Skeletal muscle cell (primary cell): Measurements from ENCODE around the gene DENND6B.
"Not testable (repeated sequence)": the region's sequence is repeated elsewhere in the genome, so short reads cannot be mapped to it uniquely, and the experiment has no call there.

Experiments used
- DNase-seq: peaks from one replicate; pipeline ENCODE4 v3.0.0-alpha.2; 2010; ENCODE audit warnings: low read depth
- H3K4me3 ChIP-seq: 2 replicates; pipeline ENCODE4 v1.5.1; 2011; ENCODE audit warnings: low read depth, mild to moderate bottlenecking, control low read depth, low read length, moderate library complexity

The DENND6B gene

GRCh38 chr22:50326956-50327710 is at the start of gene DENND6B:
Gene DENND6B, minus strand, starts transcription at chr22:50327012. Its CDS starts 24 bp downstream, at chr22:50326988.
- peak within 1 kb of the TSS; percentile 64 for H3K4me3 ChIP-seq
- no peak for DNase-seq

- no peak for DNase-seq
- H3K4me3 ChIP-seq: no peak overlapping the region
Observed at GRCh38 chr22:50376085-50376651, 49.4 kb upstream of the DENND6B start.

GRCh38 chr22:50371101-50371648 is 44.4 kb upstream of the DENND6B start:
- DNase-seq: no peak
- no peak overlapping the region for H3K4me3 ChIP-seq

GRCh38 chr22:50367778-50368500 is 41.1 kb upstream of the DENND6B start:
- no peak for DNase-seq
- H3K4me3 ChIP-seq: no peak overlapping the region

- not testable (repeated sequence) for H3K4me3 ChIP-seq, DNase-seq
Observed at GRCh38 chr22:50363803-50364194, 37.0 kb upstream of the DENND6B start.

GRCh38 chr22:50363166-50363802 is 36.5 kb upstream of the DENND6B start:
- no peak overlapping the region for H3K4me3 ChIP-seq
- DNase-seq: no peak

GRCh38 chr22:50361688-50362087 is 34.9 kb upstream of the DENND6B start:
- H3K4me3 ChIP-seq: no peak overlapping the region
- DNase-seq: no peak

GRCh38 chr22:50361222-50361621 is 34.4 kb upstream of the DENND6B start:
- H3K4me3 ChIP-seq: no peak overlapping the region
- no peak for DNase-seq

- H3K4me3 ChIP-seq: no peak overlapping the region
- no peak for DNase-seq
Observed at GRCh38 chr22:50360578-50360977, 33.8 kb upstream of the DENND6B start.

- no peak for DNase-seq
- H3K4me3 ChIP-seq: no peak overlapping the region
Observed at GRCh38 chr22:50357756-50358155, 30.9 kb upstream of the DENND6B start.

GRCh38 chr22:50357222-50357621 is 30.4 kb upstream of the DENND6B start:
- no peak for DNase-seq

GRCh38 chr22:50356186-50356585 is 29.4 kb upstream of the DENND6B start:
- no peak overlapping the region for H3K4me3 ChIP-seq
- no peak for DNase-seq

More at GRCh38 chr22:50357222-50357621, 30.4 kb upstream of the DENND6B start:
- H3K4me3 ChIP-seq: no peak overlapping the region

- H3K4me3 ChIP-seq: no peak overlapping the region
- no peak for DNase-seq
Observed at GRCh38 chr22:50348058-50348457, 21.2 kb upstream of the DENND6B start.

- no peak for DNase-seq
- no peak overlapping the region for H3K4me3 ChIP-seq
Observed at GRCh38 chr22:50347157-50347556, 20.3 kb upstream of the DENND6B start.

- no peak overlapping the region for H3K4me3 ChIP-seq
- no peak for DNase-seq
Observed at GRCh38 chr22:50346470-50346869, 19.7 kb upstream of the DENND6B start.

GRCh38 chr22:50343541-50343935 is 16.7 kb upstream of the DENND6B start:
- peak overlapping the region; percentile 75 for H3K4me3 ChIP-seq
- DNase-seq: no peak

- DNase-seq: no peak
- peak within 1 kb of the TSS; percentile 75 for H3K4me3 ChIP-seq
Observed at GRCh38 chr22:50342651-50343540, 16.1 kb upstream of the DENND6B start, which contains the start of gene PPP6R2. Gene PPP6R2, plus strand, starts transcription at chr22:50343327. Its CDS starts 50,582 bp downstream, at chr22:50393909.

GRCh38 chr22:50341977-50342650 is 15.3 kb upstream of the DENND6B start:
- DNase-seq: no peak
- H3K4me3 ChIP-seq: peak overlapping the region; percentile 75
